HepG2 (cell line): ENCODE measurements around the gene ATOH8. TPM values are rescaled to one million over a fixed set of nuclear protein-coding genes. Genes with fewer than 3 reads are reported as not detected.

ENCODE experiments used
- ATAC-seq: fragments of 200-7000 bp; cut with Tn5 transposase; 3 replicates; pipeline ENCODE4 v1.9.1; 2020; ENCODE audit warnings: mild to moderate bottlenecking, moderate library complexity
- BruUV-seq: library from RNA; stranded (reverse); fragments of 400-500 nt; replicated peaks from 2 replicates; lab custom pipeline; 2021; lab: Mats Ljungman, UMichigan
- CTCF ChIA-PET: fragments of 300-600 bp; formaldehyde crosslinking; extraction: SDS; loops from one replicate; lab custom pipeline; 2021; ENCODE audit warnings: low total read pairs, inconsistent platforms, low intra/inter-chr PET ratio; lab: Yijun Ruan, JAX
- POLR2A ChIA-PET: fragments of 350-600 bp; sonication (Branson Sonifier 250); formaldehyde crosslinking; loops from one replicate; lab custom pipeline; 2020; ENCODE audit warnings: antibody characterized with exemption, inconsistent platforms; lab: Yijun Ruan, JAX
- DNase-seq: peaks from one replicate; pipeline ENCODE4 v3.0.0-alpha.2; 2015; ENCODE audit warnings: low spot score
- FAIRE-seq: peaks from 3 replicates; lab custom pipeline; 2011; peaks lifted over from hg19 to GRCh38; lab: Jason Lieb, UNC
- H2AFZ ChIP-seq: one replicate; pipeline ENCODE4 v1.6.1; 2011; ENCODE audit warnings: low read length, inconsistent platforms
- H3K27ac ChIP-seq: fragments of 300-600 bp; 3 replicates; pipeline ENCODE4 v1.8.0; 2011; ENCODE audit warnings: mixed run types, mild to moderate bottlenecking, mixed read lengths, low read length, inconsistent platforms; ENCODE audit not compliant: insufficient read depth; ENCODE audit errors: extremely low read length
- H3K27me3 ChIP-seq, 2 experiments: fragments of 200-600 bp in 1 of 2; 2 replicates in 1 of 2; 3 replicates in 1 of 2; pipeline versions ENCODE4 v1.6.0 to v1.8.0; 2011; ENCODE audit warnings: low read length in 2 of 2, mild to moderate bottlenecking in 2 of 2, moderate library complexity in 2 of 2, inconsistent platforms in 1 of 2; ENCODE audit not compliant: insufficient read depth in 2 of 2, control insufficient read depth in 1 of 2
- H3K36me3 ChIP-seq, 2 experiments: fragments of 200-600 bp in 1 of 2; replicated peaks in 1 of 2; 2 replicates in 1 of 2; 3 replicates in 1 of 2; pipeline versions ENCODE4 v1.5.1 to v1.8.0; 2011; ENCODE audit warnings: low read length in 2 of 2, inconsistent platforms in 1 of 2; ENCODE audit not compliant: insufficient read depth in 2 of 2, control insufficient read depth in 1 of 2
- H3K4me1 ChIP-seq: 2 replicates; pipeline ENCODE4 v1.5.1; 2012; ENCODE audit warnings: low read length, inconsistent platforms; ENCODE audit not compliant: insufficient read depth
- H3K4me2 ChIP-seq: 2 replicates; pipeline ENCODE4 v1.6.0; 2011; ENCODE audit warnings: low read depth, low read length, inconsistent platforms
- H3K4me3 ChIP-seq, 3 experiments: fragments of 200-600 bp in 1 of 3; sonication (generic), shearing (Covaris generic) in 1 of 3; replicated peaks in 1 of 3; 2 replicates each; pipeline ENCODE4 v1.5.1; 2011 to 2016; ENCODE audit warnings: low read length in 3 of 3, inconsistent platforms in 2 of 3, low read depth in 2 of 3, mild to moderate bottlenecking in 2 of 3, control low read depth in 1 of 3, mixed read lengths in 1 of 3; ENCODE audit not compliant: insufficient read depth in 1 of 3
- H3K79me2 ChIP-seq: one replicate; pipeline ENCODE4 v1.6.1; 2011; ENCODE audit warnings: low read length, inconsistent platforms; ENCODE audit not compliant: insufficient read depth
- H3K9ac ChIP-seq: 2 replicates; pipeline ENCODE4 v1.6.0; 2011; ENCODE audit warnings: mild to moderate bottlenecking, low read depth, low read length, inconsistent platforms; ENCODE audit not compliant: insufficient read depth
- H3K9me3 ChIP-seq: 2 replicates; pipeline ENCODE4 v1.5.1; 2012; ENCODE audit warnings: mild to moderate bottlenecking, low read length
- H4K20me1 ChIP-seq: 2 replicates; pipeline ENCODE4 v1.6.0; 2011; ENCODE audit warnings: inconsistent platforms, mild to moderate bottlenecking, low read length, moderate library complexity; ENCODE audit not compliant: insufficient read depth
- ARID5B ChIP-seq: IDR thresholded peaks from 2 replicates; pipeline ENCODE4 v1.4.0; 2020; ENCODE audit warnings: mild to moderate bottlenecking, missing genetic modification reagents
- BCL6 ChIP-seq: IDR thresholded peaks from 2 replicates; pipeline ENCODE4 v1.6.1; 2016; ENCODE audit warnings: missing genetic modification reagents, missing compliant biosample characterization
- GATAD2A ChIP-seq: IDR thresholded peaks from 2 replicates; pipeline ENCODE4 v1.6.1; 2016
- GRHL1 ChIP-seq: sonication (generic); formaldehyde crosslinking; conservative IDR thresholded peaks from 2 replicates; pipeline ENCODE4 v1.8.0; 2022; ENCODE audit warnings: missing genetic modification reagents
- HNF4A ChIP-seq: sonication (generic); formaldehyde crosslinking; IDR thresholded peaks from 2 replicates; pipeline ENCODE4 v1.4.0; 2020; ENCODE audit warnings: missing genetic modification reagents
- NCOR1 ChIP-seq: fragments of 200-600 bp; sonication (generic); IDR thresholded peaks from 2 replicates; pipeline ENCODE4 v1.7.0; 2017; ENCODE audit warnings: antibody characterized with exemption, low read length, borderline replicate concordance
- PATZ1 ChIP-seq: sonication (generic); formaldehyde crosslinking; IDR thresholded peaks from 2 replicates; pipeline ENCODE4 v1.4.0; 2020; ENCODE audit warnings: missing genetic modification reagents
- RARA ChIP-seq: IDR thresholded peaks from 2 replicates; pipeline ENCODE4 v1.6.1; 2016; ENCODE audit warnings: missing genetic modification reagents, missing compliant biosample characterization
- RXRA ChIP-seq: sonication (generic); formaldehyde crosslinking; IDR thresholded peaks from 2 replicates; pipeline ENCODE4 v1.5.1; 2020; ENCODE audit warnings: missing genetic modification reagents
- SALL1 ChIP-seq: sonication (generic); formaldehyde crosslinking; IDR thresholded peaks from 2 replicates; pipeline ENCODE4 v1.8.0; 2022; ENCODE audit warnings: mild to moderate bottlenecking, missing genetic modification reagents
- SKI ChIP-seq: fragments of 450-650 bp; IDR thresholded peaks from one replicate; pipeline ENCODE4 v1.6.1; 2018; ENCODE audit warnings: mild to moderate bottlenecking; ENCODE audit not compliant: partially characterized antibody
- TEAD3 ChIP-seq: optimal IDR thresholded peaks from 2 replicates; pipeline ENCODE3; 2016; ENCODE audit warnings: borderline replicate concordance
- ZNF275 ChIP-seq: sonication (generic); formaldehyde crosslinking; IDR thresholded peaks from 2 replicates; pipeline ENCODE4 v1.8.0; 2022; ENCODE audit warnings: missing genetic modification reagents, mild to moderate bottlenecking, inconsistent platforms, borderline replicate concordance
- ZNF550 ChIP-seq: sonication (generic); formaldehyde crosslinking; IDR thresholded peaks from 2 replicates; pipeline ENCODE4 v1.4.0; 2020; ENCODE audit warnings: mild to moderate bottlenecking, missing genetic modification reagents, borderline replicate concordance
- ZNF788 ChIP-seq: sonication (generic); formaldehyde crosslinking; IDR thresholded peaks from 2 replicates; pipeline ENCODE4 v1.5.0; 2020; ENCODE audit warnings: mild to moderate bottlenecking, missing genetic modification reagents, borderline replicate concordance
- WGBS: methylation state at CpG from one replicate; pipeline ENCODE4 v1.1.6; 2017; ENCODE audit warnings: low lambda C conversion rate; 5-methylcytosine and 5-hydroxymethylcytosine counted together
- in situ Hi-C: cut with HindIII; loops from 2 replicates; pipeline ENCODE4 v1.10.0; 2017; ENCODE audit warnings: low pct_unique_long_range_greater_than_20kb; ENCODE audit not compliant: extremely low pct_ligation_motif_present
- intact Hi-C: fragments of 100-400 bp; cut with micrococcal nuclease; formaldehyde crosslinking; loops from one replicate; pipeline ENCODE4 v1.10.0; 2022; ENCODE audit not compliant: unreplicated experiment
- polyA plus RNA-seq, 8 experiments: library from polyadenylated mRNA; depleted of rRNA in 3 of 8; stranded (reverse) in 7 of 8; unstranded in 1 of 8; fragments of >200 nt; fragmentation: Illumina TruSeq in 4 of 8; extraction: Trizol in 4 of 8; gene quantifications; 2 replicates each; pipeline versions ENCODE4 v1.2.1 to v1.2.3, GENCODE V29; 2011 to 2016; ENCODE audit warnings: low read depth in 4 of 8, missing spikeins in 1 of 8, mixed read lengths in 1 of 8; ENCODE audit not compliant: insufficient read depth in 1 of 8
- total RNA-seq, 5 experiments: library from RNA; depleted of rRNA; stranded (reverse); fragments of >200 nt; fragmentation: Illumina TruSeq; extraction: Trizol; gene quantifications; 2 replicates each; pipeline ENCODE4 v1.2.3, GENCODE V29; 2016; ENCODE audit warnings: low read depth in 1 of 5

ATOH8 gene
- total and polyA plus RNA-seq, 2 of the 13 experiments (the other 11 are each of a cell fraction or from before 2014, with no cell fraction given) = 0.13 to 0.61 TPM

GRCh38 chr2:85777441-85777861 is 23.7 kb downstream of the ATOH8 start:
- peaks cover 35% of the 10 kb centered on the region for H3K4me1 ChIP-seq
- peak overlapping the region; percentile 10; the same call in 1 of the 2 replicates for H3K4me2 ChIP-seq
- H3K36me3 ChIP-seq = no peaks in the 10 kb centered on the region
- DNase-seq = peak; percentile 74
- in situ Hi-C loops (no loop called here), intact Hi-C loops (no loop called here)
- no peaks in the 10 kb centered on the region for H3K79me2 ChIP-seq
- H4K20me1 ChIP-seq = no peaks in the 10 kb centered on the region
- no peak for TF ChIP-seq GRHL1 (CRISPR knock-in tag)
- TF ChIP-seq NCOR1 = peak; percentile 27; the same call in 1 of the 2 replicates
- peak; percentile 23; the same call in 1 of the 2 replicates for TF ChIP-seq GATAD2A (CRISPR knock-in tag)
- TF ChIP-seq SALL1 (CRISPR knock-in tag) = peak; percentile 10; the same call in 1 of the 2 replicates
- 0 out of 2 replicates have a peak, but pooled peaks have one; percentile 35 for TF ChIP-seq PATZ1
- peak; percentile 8 for TF ChIP-seq SKI
- TF ChIP-seq BCL6 (CRISPR knock-in tag) = peak; percentile 81
- TF ChIP-seq ZNF788 (CRISPR knock-in tag) = no peak
- 0 out of 2 replicates have a peak, but pooled peaks have one; percentile 19 for TF ChIP-seq RXRA (CRISPR knock-in tag)
- TF ChIP-seq RARA (CRISPR knock-in tag) = peak; percentile 70
- peak; percentile 84 for TF ChIP-seq ARID5B (CRISPR knock-in tag)
- no peak for TF ChIP-seq ZNF275 (CRISPR knock-in tag)
- peak; percentile 37; the same call in 1 of the 2 replicates for TF ChIP-seq HNF4A (CRISPR knock-in tag)
- peak; percentile 18 for TF ChIP-seq TEAD3 (CRISPR knock-in tag)
- TF ChIP-seq ZNF550 (CRISPR knock-in tag) = no peak
- no TSS peak for BruUV-seq
- no peak overlapping the region for H3K9ac ChIP-seq
- peak; percentile 27 for ATAC-seq
- WGBS = 11% methylated on average over 8 of the region's 8 CpGs
- ChIA-PET POLR2A (interaction anchor here (1.8 kb wide), 1 partner anchor 16 kb away, joined by 4 read pairs; no protein-coding TSS in a partner anchor), CTCF (no interaction called here)
- no peak for FAIRE-seq
- no peak overlapping the region for H2AFZ ChIP-seq
- no peak overlapping the region for H3K4me3 ChIP-seq
- no peak overlapping the region for H3K27ac ChIP-seq
- H3K27me3 ChIP-seq = no peaks in the 10 kb centered on the region
- H3K9me3 ChIP-seq = no peaks in the 10 kb centered on the region
